Neural progenitor cell (in vitro differentiated cells): ENCODE results near the gene OR51B2.

ENCODE experiments used
- CTCF ChIP-seq: fragments of 200-600 bp; sonication (generic); IDR thresholded peaks from 2 replicates; pipeline ENCODE4 v1.5.1; 2017; ENCODE audit warnings: antibody characterized with exemption, mild to moderate bottlenecking
- EZH2 ChIP-seq: fragments of 200-600 bp; sonication (generic); IDR thresholded peaks from 2 replicates; pipeline ENCODE4 v1.6.1; 2017; ENCODE audit warnings: antibody characterized with exemption, mild to moderate bottlenecking, moderate library complexity
- EZH2phosphoT487 ChIP-seq: fragments of 200-600 bp; sonication (generic); IDR thresholded peaks from 2 replicates; pipeline ENCODE4 v1.6.1; 2017; ENCODE audit warnings: antibody characterized with exemption

GRCh38 chr11:5343474-5344335 lies 19.6 kb upstream of the OR51B2 start, which contains the start of gene OR51B5:
- TF ChIP-seq CTCF (no peak), EZH2phosphoT487 (no peak), EZH2 (no peak)
